HG02870 (cell line): Measurements from ENCODE around the gene TXNL4B.
"Not testable (repeated sequence)": the region's sequence is repeated elsewhere in the genome, so short reads cannot be mapped to it uniquely, and the experiment has no call there.

ENCODE experiments used
- ATAC-seq: cut with Tn5 transposase; IDR thresholded peaks from one replicate; pipeline ENCODE4 v1.9.1; 2021; ENCODE audit warnings: mild to moderate bottlenecking, moderate library complexity; ENCODE audit not compliant: unreplicated experiment

The TXNL4B gene

GRCh38 chr16:72076991-72077706 is 16.3 kb downstream of the TXNL4B start:
- not testable (repeated sequence) for ATAC-seq

DNA sequence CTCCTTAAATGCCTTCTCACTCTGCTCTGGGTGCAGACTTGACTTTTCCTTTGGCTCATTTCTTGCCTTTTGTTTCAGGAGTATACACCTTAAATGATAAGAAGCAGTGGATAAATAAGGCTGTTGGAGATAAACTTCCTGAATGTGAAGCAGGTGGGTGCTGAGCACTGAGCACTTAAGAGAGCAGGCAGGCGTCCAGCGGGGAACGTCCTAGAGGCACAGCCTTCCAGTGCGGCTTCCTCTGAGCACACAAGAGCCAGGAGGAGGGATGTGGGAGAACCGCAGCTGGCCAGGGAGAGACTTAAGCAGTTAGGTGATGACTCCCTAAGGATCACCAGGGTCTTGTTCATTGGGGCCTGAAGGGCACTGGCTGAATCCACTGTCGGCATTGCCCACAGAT is 18.4 kb downstream of the TXNL4B start:
- not testable (repeated sequence) for ATAC-seq

GRCh38 chr16:72073560-72074230 is 19.7 kb downstream of the TXNL4B start:
- ATAC-seq, result no peak

- ATAC-seq, result no peak
These were observed 20.7 kb downstream of the TXNL4B start for GRCh38 chr16:72072514-72073342.

- no peak for ATAC-seq
These were observed 24.5 kb downstream of the TXNL4B start for GRCh38 chr16:72068930-72069329.

DNA sequence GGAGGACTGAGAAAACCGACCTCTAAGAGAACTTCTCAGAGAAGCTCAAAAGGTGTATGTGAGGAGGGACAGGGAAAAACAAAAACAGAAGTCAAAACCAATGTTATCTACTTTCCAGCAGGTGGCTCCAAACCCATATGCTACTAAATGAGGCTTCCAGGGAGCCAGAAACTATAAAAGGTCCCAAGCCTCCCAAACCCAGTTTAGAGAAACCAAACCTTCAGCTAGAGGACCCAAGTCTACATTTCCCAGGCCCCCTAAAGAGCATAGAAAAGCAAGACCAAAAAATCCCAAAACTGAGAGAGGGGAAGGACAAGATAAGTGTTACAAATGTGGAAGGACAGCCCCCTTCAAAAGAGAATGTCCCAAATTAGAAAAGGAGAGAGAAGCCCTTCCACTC is 26.7 kb downstream of the TXNL4B start:
- no peak for ATAC-seq

DNA sequence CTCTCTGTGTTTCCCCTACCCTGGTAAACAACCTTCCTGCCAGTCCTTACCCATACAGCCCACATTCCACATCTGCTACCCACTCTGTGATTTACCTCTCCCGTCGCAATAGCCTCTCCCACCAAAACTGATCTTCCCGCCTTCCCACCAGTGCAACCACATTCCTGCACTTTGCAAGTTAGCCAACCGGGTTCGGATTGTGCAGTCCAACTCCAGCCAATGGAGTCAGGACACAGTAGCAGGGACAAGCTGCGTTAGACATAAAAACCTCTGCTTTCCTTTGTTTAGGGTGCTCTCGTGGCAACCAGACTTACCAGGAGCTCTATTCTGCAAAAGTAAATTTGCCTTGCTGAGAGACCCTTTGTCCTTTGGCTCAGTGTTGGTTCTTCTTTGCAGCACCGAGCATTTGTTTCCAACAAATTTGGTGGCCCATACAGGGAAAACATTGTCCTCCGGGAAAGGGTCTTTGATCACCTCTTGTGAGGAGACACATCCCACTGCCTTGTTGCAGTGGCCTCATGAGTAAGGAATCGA is 29.0 kb downstream of the TXNL4B start:
- no peak for ATAC-seq

DNA sequence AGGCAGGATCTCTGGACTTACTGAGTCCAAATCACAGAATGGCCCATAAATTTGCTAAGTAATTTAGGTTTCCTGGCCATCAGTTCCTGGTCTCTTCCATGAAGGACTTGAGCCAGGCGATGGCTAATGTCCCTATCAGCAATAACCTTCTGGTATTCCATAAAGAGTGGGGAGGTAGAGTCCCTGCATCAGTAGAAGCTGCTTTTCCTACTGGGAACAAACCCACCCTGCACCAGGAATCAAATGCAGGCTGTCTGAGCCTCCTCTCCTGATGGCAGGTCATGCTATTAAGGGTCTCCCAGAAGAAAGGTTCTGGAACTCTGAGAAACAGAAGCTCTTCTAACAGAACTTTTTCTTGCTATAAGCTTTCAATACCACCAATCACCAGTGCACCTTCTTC is 31.9 kb downstream of the TXNL4B start:
- ATAC-seq, result no peak

GRCh38 chr16:72060405-72060804 is 33.0 kb downstream of the TXNL4B start:
- no peak for ATAC-seq

GRCh38 chr16:72059060-72059459 is 34.4 kb downstream of the TXNL4B start:
- not testable (repeated sequence) for ATAC-seq

- not testable (repeated sequence) for ATAC-seq
These were observed 36.1 kb downstream of the TXNL4B start for GRCh38 chr16:72057313-72057712.

GRCh38 chr16:72055911-72056310 is 37.5 kb downstream of the TXNL4B start:
- ATAC-seq, result no peak

DNA sequence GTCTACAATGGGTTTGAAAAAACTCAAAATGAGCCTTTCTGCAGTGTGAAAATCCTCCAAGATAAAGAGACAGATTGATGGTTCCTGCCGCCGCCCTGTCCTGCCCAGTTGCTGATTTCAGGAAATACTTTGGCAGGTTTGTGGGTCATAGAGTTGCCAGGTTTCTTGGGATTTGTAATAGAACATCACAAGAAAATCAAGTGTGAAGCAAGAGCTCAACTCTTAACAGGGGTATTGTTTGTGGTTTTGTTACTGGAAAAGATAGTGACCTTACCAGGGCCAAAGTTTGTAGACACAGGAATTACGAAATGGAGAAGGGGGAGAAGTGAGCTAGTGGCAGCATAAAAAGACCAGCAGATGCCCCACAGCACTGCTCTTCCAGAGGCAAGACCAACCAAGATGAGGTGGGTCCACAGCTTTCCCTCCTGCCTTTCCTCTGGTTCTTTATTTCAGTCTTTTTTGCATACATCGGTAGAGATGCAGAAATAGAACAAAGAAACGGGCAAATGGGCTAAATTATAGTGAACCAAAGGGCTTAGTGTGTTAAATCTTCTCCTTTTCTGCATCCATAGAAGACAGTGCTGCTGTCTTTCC is 39.1 kb downstream of the TXNL4B start, which contains the start of gene HP:
HP (plus strand) TSS at position 252 of the 594 bp plus-strand sequence; CDS start at position 400, 148 bp downstream.
- ATAC-seq, result not testable (repeated sequence)

DNA sequence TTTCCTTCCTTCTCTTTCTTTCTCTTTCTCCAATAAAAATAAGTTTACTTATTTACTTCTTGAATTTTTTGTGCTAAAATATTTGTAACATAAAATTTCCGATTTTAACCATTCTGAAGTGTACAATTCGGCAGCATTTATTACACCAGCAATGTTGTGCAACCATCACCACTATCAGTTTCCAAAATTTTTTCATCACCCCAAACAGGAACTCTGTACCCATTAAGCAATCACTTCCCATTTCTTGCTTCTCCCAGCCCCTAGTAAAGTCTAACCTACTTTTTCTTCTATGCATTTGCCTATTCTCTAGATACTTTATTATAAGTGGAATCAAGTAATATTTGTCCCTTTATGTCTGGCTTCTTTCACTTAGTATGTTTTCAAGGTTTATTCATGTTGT is 41.6 kb downstream of the TXNL4B start:
- no peak for ATAC-seq

DNA sequence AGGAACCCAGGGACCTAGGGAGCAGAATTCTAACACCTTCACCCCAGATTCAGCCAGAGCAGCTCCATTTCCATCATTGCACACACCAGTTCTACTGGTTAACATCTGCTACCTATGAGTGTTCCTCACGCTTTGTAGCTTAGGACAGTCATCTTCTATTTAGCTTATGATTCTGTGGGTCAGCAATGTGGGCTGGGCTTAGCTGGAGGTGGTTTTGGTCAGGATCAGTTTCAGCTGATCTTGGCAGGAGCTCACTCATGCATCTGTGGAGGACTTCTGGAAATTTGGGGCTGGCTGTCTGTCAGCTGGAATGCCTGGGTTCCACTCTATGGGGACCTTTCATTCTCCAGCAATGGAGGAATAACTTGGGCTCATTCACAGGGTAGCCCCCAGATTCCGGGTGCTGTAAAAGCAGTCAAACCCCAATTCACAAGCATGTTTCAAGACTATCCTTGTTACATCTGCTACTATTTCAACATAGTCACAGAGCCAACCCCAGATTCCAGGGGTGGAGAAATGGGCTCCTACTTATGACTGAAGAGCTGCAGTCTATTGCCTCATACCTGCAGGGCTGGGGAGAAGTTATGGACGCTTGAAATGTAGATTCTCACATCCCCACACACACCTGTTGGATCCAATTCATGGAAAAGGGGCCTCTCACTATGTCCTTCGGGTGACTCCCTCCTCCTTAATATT is 42.5 kb downstream of the TXNL4B start:
- no peak for ATAC-seq

DNA sequence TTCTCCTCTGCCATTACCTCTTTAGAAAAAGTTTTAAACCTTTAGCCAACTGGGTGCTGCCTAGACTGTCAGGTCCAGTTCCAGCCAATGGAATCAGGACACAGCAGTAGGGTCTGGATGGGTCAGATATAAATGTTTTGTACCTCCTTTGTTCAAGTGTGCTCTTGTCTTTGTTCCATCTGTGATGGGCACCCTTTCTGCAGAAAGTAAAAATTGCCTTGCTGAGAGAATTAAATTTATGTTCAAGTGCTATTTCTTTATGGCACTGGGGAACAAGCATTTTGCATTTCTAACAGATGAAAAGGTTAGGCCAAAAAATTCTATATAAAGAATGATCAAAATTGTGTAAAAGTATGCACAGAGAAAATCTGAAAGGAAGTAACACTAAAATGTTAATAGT is 44.3 kb downstream of the TXNL4B start:
- ATAC-seq, result no peak

GRCh38 chr16:72044825-72045359 is 48.5 kb downstream of the TXNL4B start:
- ATAC-seq, result no peak

GRCh38 chr16:72044296-72044695 is 49.1 kb downstream of the TXNL4B start:
- ATAC-seq, result no peak

DNA sequence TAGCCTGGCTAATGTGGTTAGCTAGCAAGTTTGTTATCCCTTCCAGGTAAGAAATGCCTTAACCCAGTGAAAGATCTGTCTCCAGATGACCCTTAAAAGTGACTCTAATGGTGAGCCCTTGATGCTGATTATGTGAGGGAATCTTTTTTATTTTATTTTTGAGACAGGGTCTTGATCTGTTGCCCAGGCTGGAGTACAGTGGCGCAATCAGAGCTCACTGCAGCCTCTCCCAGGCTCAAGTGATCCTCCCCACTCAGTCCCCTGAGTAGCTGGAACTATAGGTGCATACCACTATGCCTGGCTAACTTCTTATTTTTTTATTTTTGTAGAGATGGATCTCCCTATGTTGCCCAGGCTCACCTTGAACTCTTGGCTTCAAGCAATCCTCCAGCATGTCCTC is 49.9 kb downstream of the TXNL4B start:
- ATAC-seq, result no peak

- no peak for ATAC-seq
These were observed 50.4 kb downstream of the TXNL4B start for GRCh38 chr16:72043058-72043457.
